Rectal smooth muscle tissue (tissue), 1 donor: ENCODE data around the gene SLC12A4.
A peak's percentile ranks its signal among the peaks of the same experiment; 100 is the strongest.
"Not testable (repeated sequence)": the region's sequence is repeated elsewhere in the genome, so short reads cannot be mapped to it uniquely, and the experiment has no call there.

Experiments used
- H3K27ac ChIP-seq: one replicate; pipeline ENCODE4 v1.7.0; 2013; ENCODE audit warnings: low read depth, low read length, inconsistent platforms
- H3K27me3 ChIP-seq: one replicate; pipeline ENCODE4 v1.7.0; 2013; ENCODE audit warnings: low read length; ENCODE audit not compliant: control insufficient read depth, insufficient read depth
- H3K36me3 ChIP-seq: one replicate; pipeline ENCODE4 v1.7.0; 2013; ENCODE audit warnings: low read length; ENCODE audit not compliant: control insufficient read depth, insufficient read depth
- H3K4me1 ChIP-seq: one replicate; pipeline ENCODE4 v1.7.0; 2013; ENCODE audit warnings: low read length; ENCODE audit not compliant: control insufficient read depth, insufficient read depth
- H3K4me3 ChIP-seq: one replicate; pipeline ENCODE4 v1.7.0; 2013; ENCODE audit warnings: low read length
- H3K9ac ChIP-seq: one replicate; pipeline ENCODE4 v1.7.0; 2013; ENCODE audit warnings: low read length

Gene SLC12A4

GRCh38 chr16:67996666-67997065, 28.2 kb upstream of the SLC12A4 start:
- Histone ChIP-seq H3K9ac (no peak overlapping the region), H3K36me3 (no peaks in the 10 kb centered on the region), H3K4me1 (peaks cover 4% of the 10 kb centered on the region), H3K4me3 (no peak overlapping the region), H3K27me3 (no peaks in the 10 kb centered on the region), H3K27ac (no peak overlapping the region)

GRCh38 chr16:67995423-67995822, 27.0 kb upstream of the SLC12A4 start:
- H3K4me1 ChIP-seq = peaks cover 4% of the 10 kb centered on the region
- H3K27ac ChIP-seq = no peak overlapping the region
- H3K9ac ChIP-seq = no peak overlapping the region
- no peaks in the 10 kb centered on the region for H3K36me3 ChIP-seq
- no peaks in the 10 kb centered on the region for H3K27me3 ChIP-seq
- H3K4me3 ChIP-seq = no peak overlapping the region

GRCh38 chr16:67994040-67994408, 25.6 kb upstream of the SLC12A4 start:
- not testable (repeated sequence) for H3K27ac ChIP-seq, H3K27me3 ChIP-seq, H3K4me3 ChIP-seq, H3K36me3 ChIP-seq, H3K4me1 ChIP-seq, H3K9ac ChIP-seq

- H3K27me3 ChIP-seq = no peaks in the 10 kb centered on the region
- peak overlapping the region; percentile 46 for H3K27ac ChIP-seq
- peak overlapping the region; percentile 60 for H3K4me3 ChIP-seq
- peaks cover 4% of the 10 kb centered on the region for H3K4me1 ChIP-seq
- H3K36me3 ChIP-seq = no peaks in the 10 kb centered on the region
- H3K9ac ChIP-seq = peak overlapping the region; percentile 45
Measured at GRCh38 chr16:67993207-67994039, 25.0 kb upstream of the SLC12A4 start.

- no peak overlapping the region for H3K9ac ChIP-seq
- no peaks in the 10 kb centered on the region for H3K36me3 ChIP-seq
- H3K27me3 ChIP-seq = no peaks in the 10 kb centered on the region
- H3K27ac ChIP-seq = no peak overlapping the region
- H3K4me3 ChIP-seq = peak overlapping the region; percentile 60
- H3K4me1 ChIP-seq = peaks cover 4% of the 10 kb centered on the region
Measured at GRCh38 chr16:67992661-67993206, 24.3 kb upstream of the SLC12A4 start.

- H3K36me3 ChIP-seq = no peaks in the 10 kb centered on the region
- H3K9ac ChIP-seq = no peak overlapping the region
- no peak overlapping the region for H3K4me3 ChIP-seq
- no peak overlapping the region for H3K27ac ChIP-seq
- no peaks in the 10 kb centered on the region for H3K27me3 ChIP-seq
- peaks cover 4% of the 10 kb centered on the region for H3K4me1 ChIP-seq
Measured at GRCh38 chr16:67990018-67990386, 21.6 kb upstream of the SLC12A4 start.

- Histone ChIP-seq H3K9ac (no peak overlapping the region), H3K4me1 (peaks cover 4% of the 10 kb centered on the region), H3K4me3 (no peak overlapping the region), H3K36me3 (no peaks in the 10 kb centered on the region), H3K27ac (no peak overlapping the region), H3K27me3 (no peaks in the 10 kb centered on the region)
Measured at GRCh38 chr16:67989322-67990017, 21.0 kb upstream of the SLC12A4 start.

- Histone ChIP-seq H3K4me1 (peaks cover 4% of the 10 kb centered on the region), H3K27ac (no peak overlapping the region), H3K4me3 (no peak overlapping the region), H3K27me3 (no peaks in the 10 kb centered on the region), H3K9ac (no peak overlapping the region), H3K36me3 (no peaks in the 10 kb centered on the region)
Measured at GRCh38 chr16:67988675-67989074, 20.2 kb upstream of the SLC12A4 start.

GRCh38 chr16:67987460-67988160, 19.2 kb upstream of the SLC12A4 start:
- Histone ChIP-seq H3K36me3 (no peaks in the 10 kb centered on the region), H3K4me1 (no peaks in the 10 kb centered on the region), H3K4me3 (no peak overlapping the region), H3K27me3 (no peaks in the 10 kb centered on the region), H3K27ac (no peak overlapping the region), H3K9ac (no peak overlapping the region)

- H3K9ac ChIP-seq = no peak overlapping the region
- no peaks in the 10 kb centered on the region for H3K36me3 ChIP-seq
Measured at GRCh38 chr16:67986949-67987348, 18.5 kb upstream of the SLC12A4 start.

GRCh38 chr16:67982011-67982696, 13.7 kb upstream of the SLC12A4 start:
- Histone ChIP-seq H3K27ac (no peak overlapping the region), H3K9ac (no peak overlapping the region), H3K4me1 (no peaks in the 10 kb centered on the region), H3K27me3 (no peaks in the 10 kb centered on the region), H3K36me3 (no peaks in the 10 kb centered on the region), H3K4me3 (no peak overlapping the region)

More at GRCh38 chr16:67986949-67987348, 18.5 kb upstream of the SLC12A4 start:
- H3K27ac ChIP-seq = no peak overlapping the region
- H3K4me3 ChIP-seq = no peak overlapping the region
- H3K4me1 ChIP-seq = no peaks in the 10 kb centered on the region
- H3K27me3 ChIP-seq = no peaks in the 10 kb centered on the region
